GM21526 (cell line): ENCODE results near the gene S100PBP.

Experiments used
- ATAC-seq: cut with Tn5 transposase; IDR thresholded peaks from one replicate; pipeline ENCODE4 v1.9.1; 2021; ENCODE audit warnings: moderate library complexity; ENCODE audit not compliant: unreplicated experiment, low FRiP score

S100PBP gene

DNA sequence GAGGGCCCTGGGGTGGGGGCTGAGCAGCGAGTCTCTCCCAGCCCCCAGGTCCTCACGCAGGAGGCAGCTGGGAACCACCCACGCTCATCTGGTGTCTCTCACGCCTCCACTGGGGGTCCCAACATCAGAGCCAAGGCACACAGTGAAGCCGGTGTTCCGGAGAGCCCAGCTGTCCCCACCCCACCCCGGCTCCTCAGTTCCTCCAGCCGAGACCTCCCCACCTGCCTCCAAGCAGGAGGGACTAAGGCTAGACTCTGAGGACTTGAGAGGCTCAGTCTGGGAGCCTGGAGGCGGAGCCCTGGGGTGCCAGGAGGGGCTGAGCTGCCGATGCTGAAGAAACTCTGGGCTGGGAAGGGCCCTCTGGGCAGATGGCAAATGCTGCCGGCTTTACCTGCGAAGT is 67.3 kb downstream of the S100PBP start:
- ATAC-seq = no peak

DNA sequence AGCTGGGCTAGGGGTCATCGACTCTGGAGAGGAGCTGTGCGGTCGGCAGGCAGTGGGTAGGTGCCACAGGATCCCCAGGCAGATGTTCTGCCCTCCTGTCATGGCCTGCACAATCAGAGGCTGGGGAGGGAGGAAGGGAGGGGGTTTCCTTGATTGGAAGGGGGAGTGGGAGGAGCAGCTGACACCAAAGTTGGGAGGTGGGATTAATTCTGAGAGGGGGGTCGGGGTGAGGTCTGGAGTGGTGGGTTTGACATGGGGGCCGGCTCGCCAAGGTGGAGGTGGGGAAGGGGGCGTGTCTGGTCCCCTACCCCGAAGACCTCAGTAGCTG is 68.2 kb downstream of the S100PBP start:
- no peak for ATAC-seq

DNA sequence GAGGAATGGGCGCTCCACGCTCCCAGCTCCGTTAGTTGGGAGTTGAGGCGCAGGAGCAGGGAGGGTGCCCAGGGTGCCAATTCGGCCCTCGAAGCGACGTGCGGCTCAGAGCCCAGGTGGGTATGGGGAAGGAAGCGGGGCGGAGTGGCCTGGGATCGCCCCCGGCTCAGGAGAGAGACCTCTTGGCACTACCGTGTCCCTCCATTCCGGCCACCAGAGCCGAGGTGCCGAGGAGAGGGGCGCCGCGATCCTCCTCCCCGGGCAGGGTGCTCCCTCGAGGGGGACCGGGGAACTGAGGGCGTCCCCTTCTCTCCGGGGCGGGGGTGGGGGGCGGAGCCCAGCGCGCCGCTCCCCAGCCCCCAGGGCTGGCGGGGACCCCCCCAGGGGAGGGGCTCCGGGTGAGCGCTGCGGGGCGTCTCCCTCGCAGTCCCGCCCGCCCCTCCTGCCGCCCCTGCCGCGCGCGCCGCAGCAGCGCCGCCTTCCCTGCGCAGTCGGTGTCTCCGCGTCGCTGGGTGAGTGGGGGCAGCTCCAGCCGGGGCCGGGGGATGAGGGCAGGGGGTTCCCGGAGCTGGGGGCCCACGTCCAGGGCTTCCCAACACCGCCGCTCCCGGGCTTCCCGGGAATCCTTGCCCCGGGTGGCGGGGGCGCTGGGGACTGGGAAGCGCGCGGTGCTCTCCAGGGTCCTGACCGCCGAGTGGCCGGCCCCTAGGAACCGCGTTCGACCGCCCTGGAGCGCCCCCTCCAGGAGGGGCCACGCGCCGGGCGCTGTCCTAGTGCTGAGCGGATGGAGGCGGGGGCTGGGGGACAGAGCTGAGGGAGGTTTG is 68.8 kb downstream of the S100PBP start, which contains the start of gene HPCA:
Gene HPCA, plus strand, starts transcription at position 488 of the 824 bp plus-strand sequence. CDS start 2,408 bp downstream, outside the sequence.
- no peak for ATAC-seq

DNA sequence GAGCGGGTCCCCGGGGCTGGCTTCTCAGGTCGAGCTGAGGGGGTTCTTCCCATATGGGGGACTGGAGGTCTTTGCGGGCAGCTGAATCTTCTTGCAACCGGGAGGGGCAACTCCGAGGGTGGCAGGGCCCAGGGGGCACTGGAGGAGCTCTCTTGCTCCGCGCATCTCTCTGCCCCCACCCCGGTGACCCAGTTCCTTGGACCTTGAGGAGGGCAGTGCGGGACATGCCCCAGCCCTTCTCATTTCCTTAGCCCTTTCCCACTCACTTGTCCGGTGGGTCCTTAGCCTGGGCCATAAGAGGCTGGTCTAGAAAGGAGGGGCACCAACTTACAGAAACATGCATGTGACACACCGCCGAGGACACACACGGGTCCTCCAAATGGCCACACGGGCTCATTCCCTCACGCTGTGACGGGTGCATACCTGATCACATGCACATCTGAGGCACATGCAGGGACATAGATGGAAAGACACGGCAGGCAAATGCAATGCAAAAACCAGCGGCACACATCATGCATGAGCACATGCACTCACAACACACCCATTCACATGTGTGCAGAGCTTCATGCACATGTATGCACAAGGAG is 69.5 kb downstream of the S100PBP start:
- no peak for ATAC-seq

DNA sequence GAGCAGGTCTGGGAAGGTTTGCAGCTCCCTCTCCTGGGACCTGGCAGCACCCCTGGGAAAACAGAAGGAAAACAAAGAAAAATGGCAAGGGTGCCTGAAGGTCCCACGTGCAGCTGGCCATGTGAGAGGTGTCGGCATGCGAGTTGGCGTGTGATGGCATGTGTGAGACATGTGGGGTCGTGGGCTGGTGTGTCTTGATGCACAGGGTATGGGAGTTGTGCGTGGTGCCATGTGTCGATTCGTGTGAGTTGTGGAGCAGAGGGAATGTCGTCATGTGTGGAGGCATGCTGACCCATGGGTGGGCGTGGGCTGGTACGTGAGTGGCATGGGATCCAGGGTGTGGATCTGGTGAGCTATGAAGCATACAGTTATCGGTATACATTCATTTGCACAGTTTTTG is 70.2 kb downstream of the S100PBP start:
- no peak for ATAC-seq

DNA sequence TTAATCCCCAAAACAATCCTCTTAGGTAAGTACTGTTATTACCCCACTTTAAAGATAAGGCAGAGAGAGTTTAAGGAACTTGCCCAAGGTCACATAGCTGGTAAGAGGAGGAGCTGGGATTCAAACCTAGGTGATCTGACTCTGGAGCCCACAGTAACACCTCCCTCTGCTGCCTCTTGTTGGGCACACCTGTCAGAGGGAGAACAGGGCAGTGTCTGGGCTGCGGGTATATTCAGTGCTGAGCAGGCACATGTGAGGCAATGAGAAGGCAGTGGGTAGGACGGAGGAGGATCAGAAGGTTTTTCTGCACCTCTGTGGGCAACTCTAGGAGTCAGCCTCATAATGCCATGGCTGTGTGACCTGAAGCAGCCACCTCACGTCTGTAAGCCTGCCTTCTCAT is 70.7 kb downstream of the S100PBP start:
- no peak for ATAC-seq

DNA sequence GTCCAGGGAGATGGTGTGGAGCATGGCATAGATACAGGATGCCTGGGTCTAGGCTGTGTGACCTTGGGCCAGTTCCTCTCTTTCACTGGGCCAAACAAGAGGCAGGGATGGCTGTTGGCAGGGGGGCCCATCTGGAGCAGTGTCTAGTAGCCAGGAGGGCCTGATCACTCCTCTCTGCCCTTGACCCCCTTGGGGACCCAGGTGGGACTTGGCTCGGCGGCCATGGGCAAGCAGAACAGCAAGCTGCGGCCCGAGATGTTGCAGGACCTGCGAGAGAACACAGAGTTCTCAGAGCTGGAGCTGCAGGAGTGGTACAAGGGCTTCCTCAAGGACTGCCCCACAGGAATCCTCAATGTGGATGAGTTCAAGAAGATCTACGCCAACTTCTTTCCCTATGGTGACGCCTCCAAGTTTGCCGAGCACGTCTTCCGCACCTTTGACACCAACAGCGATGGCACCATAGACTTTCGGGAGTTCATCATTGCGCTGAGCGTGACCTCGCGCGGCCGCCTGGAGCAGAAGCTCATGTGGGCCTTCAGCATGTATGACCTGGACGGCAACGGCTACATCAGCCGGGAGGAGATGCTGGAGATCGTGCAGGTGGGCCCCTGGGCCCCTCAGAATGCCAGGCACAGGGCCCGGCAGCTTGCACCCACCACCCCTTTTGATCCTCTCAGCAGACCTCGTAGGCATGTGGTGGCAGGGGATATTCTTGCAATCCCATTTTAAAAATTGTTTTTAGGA is 71.4 kb downstream of the S100PBP start:
- no peak for ATAC-seq

DNA sequence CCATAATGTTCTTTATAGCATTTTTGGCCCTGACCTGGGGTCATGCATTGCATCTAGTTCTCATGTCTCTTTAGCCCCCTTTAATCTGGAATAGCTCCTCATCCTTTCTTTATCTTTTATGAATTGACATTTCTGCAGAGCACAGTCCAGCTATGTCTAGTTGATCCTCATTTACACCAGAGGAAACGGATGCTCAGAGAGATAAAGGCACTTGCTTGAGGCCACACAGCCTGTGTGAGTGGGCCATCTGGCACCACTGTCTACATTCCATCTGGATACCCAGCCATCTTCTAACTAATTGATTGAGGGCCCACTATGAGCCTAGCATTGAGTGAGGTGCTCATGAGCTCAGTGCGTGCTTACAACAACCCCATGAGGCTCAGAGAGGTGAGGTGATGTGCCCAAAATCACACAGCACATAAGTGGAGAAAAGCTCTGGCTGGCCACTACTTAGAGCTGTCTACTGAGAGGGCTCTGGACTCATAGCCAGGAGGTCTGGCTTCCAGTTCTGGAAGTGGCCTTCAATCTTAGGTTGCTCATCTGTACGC is 72.4 kb downstream of the S100PBP start:
- no peak for ATAC-seq

DNA sequence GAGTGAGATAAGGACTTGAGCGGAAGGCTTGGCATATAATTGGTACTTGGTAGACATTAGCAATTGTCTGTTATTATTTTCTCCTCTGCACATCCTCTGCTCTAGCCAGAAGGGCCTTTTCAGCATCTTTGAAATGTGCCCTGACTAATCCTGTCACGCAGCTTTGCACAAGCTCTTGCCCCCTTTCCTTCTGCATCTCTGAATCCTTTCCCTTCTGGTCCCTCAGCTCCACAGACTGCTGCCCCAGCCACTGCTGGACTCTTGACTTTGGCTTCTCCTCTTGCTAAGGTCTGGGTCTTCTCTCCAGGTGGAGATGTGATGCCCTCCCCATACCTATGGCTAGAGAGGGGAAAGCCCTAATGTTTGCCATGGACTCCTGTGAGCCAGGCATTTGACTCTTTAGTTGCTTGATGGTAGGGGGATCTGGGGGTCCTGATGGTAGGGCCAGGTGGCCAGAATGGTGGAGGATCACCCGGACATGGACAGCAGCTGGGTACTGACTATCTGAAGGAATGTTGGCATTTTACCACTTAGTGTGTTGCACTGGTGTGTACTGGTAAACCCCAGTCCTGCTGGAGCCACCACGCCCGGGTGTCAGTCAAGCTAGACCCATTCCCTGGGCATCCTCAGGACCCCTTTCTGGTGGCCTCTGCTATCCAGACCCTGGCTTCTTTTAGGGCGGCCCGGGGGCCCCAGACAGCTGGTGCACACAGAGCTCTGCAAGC is 73.2 kb downstream of the S100PBP start:
- ATAC-seq = no peak

DNA sequence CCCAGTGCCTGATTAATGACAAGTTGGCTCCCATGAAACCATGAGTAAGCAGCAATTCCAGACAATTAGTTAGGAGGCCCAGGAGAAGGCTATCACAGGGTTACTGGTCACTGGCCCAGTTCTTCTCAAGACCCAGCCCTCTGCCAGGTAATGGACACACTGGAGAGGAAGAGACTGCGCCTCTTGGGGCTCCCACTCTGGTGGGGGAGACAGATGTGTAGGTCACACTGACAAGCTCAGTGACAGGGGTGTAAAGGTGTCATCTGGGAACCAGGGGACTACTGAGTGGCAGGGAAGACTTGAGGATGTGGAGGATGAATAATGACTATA is 73.8 kb downstream of the S100PBP start:
- ATAC-seq = no peak

DNA sequence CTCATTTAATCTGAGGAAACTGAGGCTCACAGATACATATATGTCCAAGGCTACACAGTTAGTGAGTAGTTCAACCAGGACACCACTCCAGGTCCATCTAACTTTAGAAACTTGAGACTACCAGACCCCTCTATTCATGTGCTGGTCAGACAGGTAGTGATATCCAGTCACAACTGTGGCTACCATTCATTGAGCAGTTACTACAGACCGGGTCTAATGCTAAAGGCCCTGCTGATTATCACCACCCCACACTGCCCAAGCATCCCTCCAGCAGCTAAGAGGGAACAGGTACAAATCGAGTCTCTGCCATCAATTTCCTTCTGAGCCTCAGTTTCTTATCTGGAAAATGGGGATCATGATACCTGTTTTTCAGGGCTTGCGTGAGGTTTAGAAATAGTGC is 74.2 kb downstream of the S100PBP start:
- ATAC-seq = no peak

DNA sequence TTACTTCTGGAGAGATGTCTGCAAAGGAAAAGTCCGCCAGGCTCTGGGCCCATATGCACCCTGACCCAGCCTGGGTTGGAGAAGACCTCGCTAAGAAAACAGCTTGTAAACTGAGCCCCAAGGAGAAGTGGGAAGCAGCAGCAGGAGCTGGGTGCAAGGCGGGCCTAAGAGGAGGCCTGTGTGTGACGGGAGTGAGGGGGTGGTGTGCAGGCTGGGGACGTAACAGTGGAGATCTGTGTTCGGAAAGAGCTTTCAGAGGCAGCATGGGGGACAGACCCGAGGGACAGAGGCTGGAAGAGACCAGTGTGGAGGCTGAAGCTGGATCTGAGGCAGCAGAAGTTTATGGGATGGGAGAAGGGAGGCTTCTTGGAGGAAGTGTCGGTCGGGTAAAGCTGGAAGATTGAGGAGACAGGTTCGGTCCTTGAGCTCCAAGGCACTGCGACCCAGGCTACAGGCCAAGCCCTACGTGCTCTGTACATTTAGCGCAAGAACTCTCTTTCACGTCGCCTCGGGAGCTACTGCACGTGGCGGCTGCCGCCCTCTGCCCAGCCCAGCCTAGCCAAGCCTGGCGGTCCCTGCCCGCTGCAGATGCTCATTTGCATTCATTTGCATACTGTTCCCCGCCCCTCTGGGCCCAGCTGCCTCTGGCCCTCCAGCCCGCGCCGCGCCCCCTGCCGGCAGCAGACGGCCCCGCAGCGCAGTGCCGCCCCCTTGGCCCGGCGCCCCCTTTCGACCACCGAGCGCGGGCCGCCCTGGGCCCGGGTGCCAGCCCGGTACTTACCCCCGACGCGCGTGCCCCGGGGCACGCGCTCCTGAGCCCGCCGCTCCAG is 75.1 kb downstream of the S100PBP start:
- no peak for ATAC-seq

DNA sequence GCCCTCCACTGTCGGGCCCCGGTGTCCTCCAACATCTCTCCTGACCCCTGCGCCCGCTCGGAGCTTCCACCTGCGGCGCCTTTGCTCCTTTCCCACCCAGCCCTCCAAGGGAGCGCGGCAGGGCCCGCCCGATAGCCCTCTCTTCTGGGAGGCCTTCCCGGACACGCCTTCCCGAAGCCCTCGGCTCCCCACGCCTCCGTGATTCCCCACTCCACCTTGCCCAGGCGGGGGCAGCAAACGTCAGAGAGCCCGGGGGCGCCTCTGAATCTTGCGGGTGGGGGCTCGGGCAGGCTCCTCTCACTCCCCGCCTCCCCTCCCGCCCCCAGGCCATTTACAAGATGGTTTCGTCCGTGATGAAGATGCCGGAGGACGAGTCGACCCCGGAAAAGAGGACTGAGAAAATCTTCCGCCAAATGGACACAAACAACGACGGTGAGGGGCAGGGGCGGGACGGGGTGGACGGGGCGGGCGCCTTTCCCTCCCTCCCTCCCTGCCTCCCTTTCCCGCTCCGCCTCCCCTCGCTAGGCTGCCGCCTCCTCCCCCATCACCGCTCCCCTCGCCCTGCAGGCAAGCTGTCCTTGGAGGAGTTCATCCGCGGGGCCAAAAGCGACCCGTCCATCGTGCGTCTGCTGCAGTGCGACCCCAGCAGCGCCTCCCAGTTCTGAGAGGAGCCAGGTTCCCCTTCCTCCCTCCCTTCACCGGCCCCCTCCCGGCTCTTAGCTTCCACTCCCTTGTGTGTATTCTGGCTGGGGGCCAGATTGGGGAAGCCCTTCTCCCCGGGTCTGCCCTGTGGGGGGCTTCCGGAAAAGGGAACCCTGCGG is 76.0 kb downstream of the S100PBP start:
- no peak for ATAC-seq

DNA sequence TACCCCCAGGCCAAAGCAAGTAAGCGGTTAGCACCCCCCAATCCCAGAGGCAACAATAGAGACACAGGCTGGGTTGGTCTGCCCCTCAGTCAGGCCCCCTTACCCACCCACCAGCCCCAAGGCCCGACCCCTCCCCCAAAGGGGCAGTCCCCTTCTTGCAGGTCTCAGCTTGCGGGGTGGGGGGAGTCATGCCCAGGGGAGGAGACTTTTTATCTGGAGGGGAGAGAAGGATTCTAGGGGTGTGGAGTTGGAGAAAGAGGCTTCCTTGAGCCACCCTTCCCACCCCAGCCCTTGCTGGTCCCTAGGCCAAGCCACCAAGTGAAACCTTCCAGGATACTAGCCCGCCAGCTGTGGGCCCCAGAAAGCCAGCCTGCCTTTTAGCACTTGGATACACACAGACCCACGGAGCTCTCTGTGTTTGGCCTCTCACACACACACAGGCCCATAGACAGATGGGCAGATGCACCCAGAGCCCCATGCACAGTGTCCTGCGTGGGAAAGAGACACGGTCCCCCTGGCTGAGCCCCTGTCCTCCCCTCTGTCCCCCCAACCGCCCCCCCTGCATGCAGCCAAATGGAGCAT is 76.7 kb downstream of the S100PBP start:
- no peak for ATAC-seq

DNA sequence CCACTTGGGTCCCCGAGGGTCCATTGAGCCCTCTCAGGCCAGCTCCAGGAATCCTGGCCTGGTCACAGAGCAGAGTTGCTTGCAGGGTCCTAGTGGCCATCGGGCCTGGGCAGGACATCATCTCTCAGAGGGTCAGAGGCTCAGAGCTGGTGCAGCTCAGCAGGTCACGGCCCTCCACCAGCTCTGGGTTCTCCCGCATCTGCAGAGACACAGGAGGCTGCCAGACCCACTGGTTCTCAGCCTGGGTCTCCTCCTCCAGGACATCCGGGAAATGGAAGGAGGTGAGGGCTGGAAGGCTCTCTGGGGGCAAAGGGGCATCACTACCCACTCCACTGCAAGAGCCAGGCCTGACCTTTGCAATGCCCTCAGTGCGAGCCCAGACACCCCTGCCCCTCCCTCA is 77.2 kb downstream of the S100PBP start:
- no peak for ATAC-seq

DNA sequence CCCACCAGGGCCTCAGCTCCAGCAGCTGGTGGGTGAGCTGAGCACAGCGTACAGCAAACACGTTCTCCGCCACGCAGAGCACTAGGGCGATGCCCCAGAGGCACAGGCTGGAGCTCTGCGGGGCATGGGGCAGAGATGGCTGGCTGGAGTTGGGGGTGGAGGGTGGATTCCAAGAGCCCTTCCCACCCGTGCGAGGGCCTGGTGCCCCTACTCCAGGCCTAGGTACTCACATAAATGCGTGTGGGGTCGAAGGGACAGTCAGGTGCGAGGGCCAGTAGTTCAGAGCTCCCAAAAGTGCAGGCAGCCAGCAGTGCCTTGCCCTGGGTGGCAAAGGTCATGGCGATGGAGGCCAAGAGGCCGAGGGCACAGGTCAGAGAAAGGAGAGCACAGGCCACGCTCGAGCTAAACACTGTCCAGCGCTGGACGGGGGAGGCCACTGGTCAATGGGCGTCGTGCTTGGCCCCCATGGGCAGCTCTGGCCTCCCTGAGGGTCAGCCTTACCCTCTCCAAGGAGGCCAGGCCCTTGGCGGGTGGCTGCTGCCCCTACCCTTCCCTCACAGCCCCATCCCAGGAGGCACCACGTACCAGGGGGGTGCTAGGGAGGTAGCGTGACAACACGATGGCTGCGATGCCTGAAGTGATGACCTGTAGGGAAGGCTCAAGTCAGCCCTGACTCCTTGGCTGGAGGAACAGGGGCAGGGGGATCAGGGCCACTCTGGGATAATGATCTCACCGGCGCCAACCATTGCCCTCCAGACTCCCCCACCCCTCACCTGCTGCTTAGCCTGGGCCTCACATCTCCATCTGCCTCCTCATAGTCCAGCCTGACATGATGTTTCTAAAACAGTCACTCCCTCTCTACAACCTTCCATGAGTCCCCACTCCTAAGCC is 78.1 kb downstream of the S100PBP start:
- no peak for ATAC-seq

DNA sequence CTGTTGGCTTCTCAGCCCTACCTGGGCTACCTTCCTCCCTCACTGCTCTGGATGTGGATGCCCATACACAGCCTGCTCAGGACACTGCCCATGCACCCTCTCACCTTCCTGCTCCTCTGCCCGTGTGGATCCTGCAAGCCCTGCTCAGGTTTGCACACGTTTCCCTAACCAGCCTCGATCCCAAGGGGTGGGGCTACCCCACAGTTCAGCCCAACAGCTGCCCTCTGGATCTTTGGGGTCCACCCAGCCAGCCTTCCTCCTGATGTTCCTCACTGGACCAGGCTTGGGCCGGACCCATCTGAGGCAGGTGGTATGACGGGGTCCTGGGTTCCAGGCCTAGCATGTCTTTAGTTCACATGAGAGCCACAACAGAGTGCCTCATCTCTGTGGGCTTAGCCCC is 79.0 kb downstream of the S100PBP start:
- no peak for ATAC-seq
